ENCODE data around the gene FBRSL1.
"Not testable (repeated sequence)": the region's sequence is repeated elsewhere in the genome, so short reads cannot be mapped to it uniquely, and the experiment has no call there.

- not testable (repeated sequence) for TF ChIP-seq CTCF (IDR thresholded peaks at IDR 0.05); YY1 (IDR thresholded peaks at IDR 0.05; ENCODE audit: low read depth); FOSL2 (IDR thresholded peaks at IDR 0.05; ENCODE audit: borderline replicate concordance, low read depth); JUND (IDR thresholded peaks at IDR 0.05); RAD21 (IDR thresholded peaks at IDR 0.05; ENCODE audit: low read length); NRF1 (IDR thresholded peaks at IDR 0.05; ENCODE audit: low read depth, low read length); FOXJ3 (CRISPR knock-in tag; IDR thresholded peaks at IDR 0.05); EP300 (IDR thresholded peaks at IDR 0.05; ENCODE audit: borderline replicate concordance in 1 of 2, low read depth in 1 of 2, low read length in 1 of 2); FOXM1 (IDR thresholded peaks at IDR 0.05; ENCODE audit: low read depth); EZH2phosphoT487 (IDR thresholded peaks at IDR 0.05; ENCODE audit: borderline replicate concordance, low read depth); USF2 (IDR thresholded peaks at IDR 0.05; ENCODE audit: borderline replicate concordance, low read depth, low read length)
Measured at GRCh38 chr12:132463284-132463924, 26.5 kb upstream of the FBRSL1 start.

All from SK-N-SH (cell line).